ENCODE measurements around the gene SOX15. TPM values are rescaled to one million over a fixed set of nuclear protein-coding genes. Genes with fewer than 3 reads are reported as not detected.
A peak's percentile ranks its signal among the peaks of the same experiment; 100 is the strongest.

SOX15 gene
- total RNA-seq, 4 donors from 2014 or later, result 61.9 to 106 (median 77.8) TPM

DNA sequence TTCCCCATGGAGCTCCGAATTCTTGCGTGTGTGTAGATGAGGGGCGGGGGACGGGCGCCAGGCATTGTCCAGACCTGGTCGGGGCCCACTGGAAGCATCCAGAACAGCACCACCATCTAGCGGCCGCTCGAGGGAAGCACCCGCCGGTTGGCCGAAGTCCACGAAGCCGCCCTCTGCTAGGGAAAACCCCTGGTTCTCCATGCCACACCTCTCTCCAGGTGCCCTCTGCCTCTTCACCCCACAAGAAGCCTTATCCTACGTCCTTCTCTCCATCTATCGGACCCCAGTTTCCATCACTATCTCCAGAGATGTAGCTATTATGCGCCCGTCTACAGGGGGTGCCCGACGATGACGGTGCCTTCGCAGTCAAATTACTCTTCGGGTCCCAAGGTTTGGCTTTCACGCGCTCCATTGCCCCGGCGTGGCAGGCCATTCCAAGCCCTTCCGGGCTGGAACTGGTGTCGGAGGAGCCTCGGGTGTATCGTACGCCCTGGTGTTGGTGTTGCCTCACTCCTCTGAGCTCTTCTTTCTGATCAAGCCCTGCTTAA, 28.8 kb downstream of the SOX15 start:
- DNase-seq (ENCODE audit: low spot score in 2 of 2), result peak; percentile 87 to 99
- H3K4me3 ChIP-seq (ENCODE audit: low read depth, poor library complexity, severe bottlenecking), result peak overlapping the region; percentile 74
- intact Hi-C loops (cut with DNase I; ENCODE audit: low total_unique reads), result loop anchor here (10.0 kb wide), 1 partner anchor 126 kb away; the partner anchor contains the start of genes FGF11 and TMEM102
- no peak for TF ChIP-seq POLR2A (IDR thresholded peaks at IDR 0.05)
- TF ChIP-seq, protein P1, sequence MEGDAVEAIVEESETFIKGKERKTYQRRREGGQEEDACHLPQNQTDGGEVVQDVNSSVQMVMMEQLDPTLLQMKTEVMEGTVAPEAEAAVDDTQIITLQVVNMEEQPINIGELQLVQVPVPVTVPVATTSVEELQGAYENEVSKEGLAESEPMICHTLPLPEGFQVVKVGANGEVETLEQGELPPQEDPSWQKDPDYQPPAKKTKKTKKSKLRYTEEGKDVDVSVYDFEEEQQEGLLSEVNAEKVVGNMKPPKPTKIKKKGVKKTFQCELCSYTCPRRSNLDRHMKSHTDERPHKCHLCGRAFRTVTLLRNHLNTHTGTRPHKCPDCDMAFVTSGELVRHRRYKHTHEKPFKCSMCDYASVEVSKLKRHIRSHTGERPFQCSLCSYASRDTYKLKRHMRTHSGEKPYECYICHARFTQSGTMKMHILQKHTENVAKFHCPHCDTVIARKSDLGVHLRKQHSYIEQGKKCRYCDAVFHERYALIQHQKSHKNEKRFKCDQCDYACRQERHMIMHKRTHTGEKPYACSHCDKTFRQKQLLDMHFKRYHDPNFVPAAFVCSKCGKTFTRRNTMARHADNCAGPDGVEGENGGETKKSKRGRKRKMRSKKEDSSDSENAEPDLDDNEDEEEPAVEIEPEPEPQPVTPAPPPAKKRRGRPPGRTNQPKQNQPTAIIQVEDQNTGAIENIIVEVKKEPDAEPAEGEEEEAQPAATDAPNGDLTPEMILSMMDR (IDR thresholded peaks at IDR 0.05), result peak in 2 of 3 donors; percentile 63 to 94
- 1% methylated on average over 32 of the region's 32 CpGs for WGBS, 2 donors

GRCh38 chr17:7560172-7561027, 29.5 kb downstream of the SOX15 start:
- TF ChIP-seq, protein P1 (IDR thresholded peaks at IDR 0.05), result no peak
- TF ChIP-seq POLR2A (IDR thresholded peaks at IDR 0.05), result no peak
- peak in 1 of 2 donors; percentile 94 for DNase-seq (ENCODE audit: low spot score in 2 of 2)
- intact Hi-C loops (cut with DNase I; ENCODE audit: low total_unique reads), result loop anchor here (10.0 kb wide), 1 partner anchor 126 kb away; the partner anchor contains the start of genes FGF11 and TMEM102
- WGBS, 2 donors, result 22 to 26% methylated on average over 22 of the region's 22 CpGs
- no peak overlapping the region for H3K4me3 ChIP-seq (ENCODE audit: low read depth, poor library complexity, severe bottlenecking)

DNA sequence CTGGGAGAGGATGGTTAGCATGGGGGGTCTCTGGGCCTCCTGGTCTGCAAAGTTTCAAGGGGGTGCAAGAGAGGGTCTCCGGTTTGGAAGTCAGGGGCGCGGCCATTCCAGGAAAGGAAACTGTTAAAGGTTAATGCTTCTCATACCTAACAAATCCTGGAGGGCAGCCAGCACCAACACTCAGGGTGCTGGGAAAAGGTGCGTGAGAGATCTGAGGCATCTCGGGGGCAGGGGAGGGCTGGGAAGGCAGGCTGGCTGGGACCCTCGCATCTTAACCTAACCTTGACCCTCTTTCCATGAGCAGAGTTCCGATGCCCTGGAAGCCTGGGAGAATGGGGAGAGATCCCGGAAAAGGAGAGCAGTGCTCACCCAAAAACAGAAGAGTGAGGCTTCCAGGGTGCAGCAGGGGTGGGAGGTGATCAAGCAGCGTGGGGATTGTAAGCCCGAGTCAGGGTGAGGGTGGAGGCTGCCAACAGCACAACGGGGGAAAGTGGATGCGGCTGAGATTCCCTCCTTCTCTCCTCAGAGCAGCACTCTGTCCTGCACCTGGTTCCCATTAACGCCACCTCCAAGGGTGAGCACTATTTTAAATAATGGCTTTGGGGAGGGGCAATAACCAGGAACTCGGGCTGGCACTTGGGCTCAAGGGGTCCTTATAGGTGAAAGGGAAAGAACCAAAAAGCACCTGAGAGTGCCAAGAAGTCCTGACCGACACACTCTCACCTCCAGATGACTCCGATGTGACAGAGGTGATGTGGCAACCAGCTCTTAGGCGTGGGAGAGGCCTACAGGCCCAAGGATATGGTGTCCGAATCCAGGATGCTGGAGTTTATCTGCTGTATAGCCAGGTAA, 30.3 kb downstream of the SOX15 start:
- peak overlapping the region; percentile 16 for H3K4me3 ChIP-seq (ENCODE audit: low read depth, poor library complexity, severe bottlenecking)
- intact Hi-C loops (cut with DNase I; ENCODE audit: low total_unique reads), result loop anchor here (10.0 kb wide), 3 partner anchors 65 to 205 kb away; partner anchors contain the start of genes FGF11, KCTD11, TMEM102 and TMEM95
- TF ChIP-seq POLR2A (IDR thresholded peaks at IDR 0.05), result no peak
- TF ChIP-seq, protein P1 (IDR thresholded peaks at IDR 0.05), result no peak
- DNase-seq (ENCODE audit: low spot score in 2 of 2), result no peak
- 47 to 57% methylated on average over 18 of the region's 18 CpGs for WGBS, 2 donors

GRCh38 chr17:7558544-7559319, 31.2 kb downstream of the SOX15 start, which contains the start of gene TNFSF13:
Gene TNFSF13 (plus strand): TSS chr17:7558750. CDS start chr17:7559040, 290 bp downstream.
- TF ChIP-seq, protein P1 (IDR thresholded peaks at IDR 0.05), result no peak
- no peak for TF ChIP-seq POLR2A (IDR thresholded peaks at IDR 0.05)
- WGBS, 2 donors, result 23 to 27% methylated on average over 16 of the region's 16 CpGs
- intact Hi-C loops (cut with DNase I; ENCODE audit: low total_unique reads), result loop anchor here (10.0 kb wide), 2 partner anchors 64 to 204 kb away; partner anchors contain the start of genes KCTD11 and TMEM95
- H3K4me3 ChIP-seq (ENCODE audit: low read depth, poor library complexity, severe bottlenecking), result peak within 1 kb of the TSS; percentile 16
- DNase-seq (ENCODE audit: low spot score in 2 of 2), result peak in 1 of 2 donors; percentile 92

Measured in lower leg skin (tissue), 4 donors.